COR-L47 (cell line): Measurements from ENCODE around the gene MAP4.

Experiments
- DNase-seq: peaks from one replicate; lab custom pipeline; 2025; lab: John Stamatoyannopoulos, UW

Gene MAP4

GRCh38 chr3:47964740-47965139 is 51.5 kb downstream of the MAP4 start:
- DNase-seq = no peak

- peak; percentile 8 for DNase-seq
Measured at GRCh38 chr3:47961815-47962606, 54.2 kb downstream of the MAP4 start.

DNA sequence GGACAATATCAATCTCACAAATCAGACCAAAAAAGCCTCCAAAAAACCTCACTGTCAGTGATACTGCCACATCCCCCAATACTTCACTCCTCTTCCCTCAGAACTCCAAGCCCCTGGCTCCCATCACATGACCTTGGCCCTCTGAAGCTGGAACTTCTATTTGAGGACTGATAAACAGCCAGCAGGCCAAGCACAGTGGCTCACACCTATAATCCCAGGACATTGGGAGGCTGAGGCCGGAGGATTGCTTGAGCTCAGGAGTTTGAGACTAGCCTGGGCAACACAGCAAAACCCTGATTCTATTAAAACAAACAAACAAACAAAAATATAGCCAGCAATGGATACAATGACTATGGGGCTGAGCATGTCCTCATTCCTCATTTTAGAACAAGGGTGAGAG is 55.2 kb downstream of the MAP4 start:
- no peak for DNase-seq

GRCh38 chr3:47956521-47956920 is 59.7 kb downstream of the MAP4 start:
- no peak for DNase-seq

- DNase-seq = no peak
Measured at GRCh38 chr3:47954567-47954966, 61.6 kb downstream of the MAP4 start.

DNA sequence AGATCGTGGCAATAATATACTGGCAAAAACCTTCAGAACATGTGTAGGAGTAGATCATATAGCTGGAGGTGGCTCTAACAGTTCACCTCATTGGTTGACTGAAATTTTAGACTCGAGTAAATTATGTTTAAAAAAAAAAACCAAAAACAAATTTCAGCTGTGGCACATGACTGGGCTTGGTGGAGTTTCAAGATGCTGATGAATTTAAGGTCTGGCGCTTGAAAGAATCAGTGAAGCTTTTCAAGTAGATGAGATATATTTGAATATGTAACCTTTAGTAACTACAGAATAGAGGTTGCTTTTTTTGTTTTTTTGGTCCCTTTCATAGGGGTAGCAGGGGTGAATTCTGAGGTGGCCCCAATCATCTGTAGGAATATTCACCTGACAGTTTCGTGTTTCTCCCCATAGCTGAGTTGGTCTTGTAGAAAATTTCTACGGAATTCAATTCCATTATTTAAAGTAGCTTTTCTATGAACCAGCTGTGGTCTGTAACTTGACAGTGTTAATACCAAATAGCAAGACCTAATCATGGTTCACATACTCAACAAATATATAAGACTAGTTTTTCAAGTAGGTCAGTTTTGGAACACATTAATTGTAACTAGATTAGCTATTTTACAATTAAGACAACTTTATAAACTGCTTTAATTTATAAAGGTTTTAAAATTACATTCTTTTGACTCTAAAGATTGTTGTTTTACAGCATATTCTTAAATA is 65.6 kb downstream of the MAP4 start:
- no peak for DNase-seq

- DNase-seq = no peak
Measured at GRCh38 chr3:47949979-47950378, 66.2 kb downstream of the MAP4 start.

DNA sequence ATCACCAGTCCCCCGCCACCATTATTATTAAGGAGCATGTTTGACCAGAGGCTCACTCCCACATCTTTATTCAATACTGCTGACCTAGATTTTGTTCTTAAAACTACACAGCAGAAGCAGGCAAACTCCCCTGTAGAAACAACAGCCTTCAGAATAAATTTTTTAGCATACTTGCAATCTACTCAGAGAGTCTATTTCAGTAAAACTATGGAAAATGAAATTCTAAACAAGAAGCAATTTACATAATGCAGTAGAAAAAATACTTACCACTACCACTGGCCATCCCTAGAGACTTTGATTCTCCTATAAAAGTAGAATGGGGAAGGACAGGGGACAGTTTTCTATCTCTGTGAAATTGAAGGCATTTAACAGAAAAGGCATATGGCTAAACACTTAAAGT is 76.0 kb downstream of the MAP4 start:
- no peak for DNase-seq

GRCh38 chr3:47932421-47932820 is 83.8 kb downstream of the MAP4 start:
- DNase-seq = no peak

- no peak for DNase-seq
Measured at GRCh38 chr3:47930979-47931378, 85.2 kb downstream of the MAP4 start.

DNA sequence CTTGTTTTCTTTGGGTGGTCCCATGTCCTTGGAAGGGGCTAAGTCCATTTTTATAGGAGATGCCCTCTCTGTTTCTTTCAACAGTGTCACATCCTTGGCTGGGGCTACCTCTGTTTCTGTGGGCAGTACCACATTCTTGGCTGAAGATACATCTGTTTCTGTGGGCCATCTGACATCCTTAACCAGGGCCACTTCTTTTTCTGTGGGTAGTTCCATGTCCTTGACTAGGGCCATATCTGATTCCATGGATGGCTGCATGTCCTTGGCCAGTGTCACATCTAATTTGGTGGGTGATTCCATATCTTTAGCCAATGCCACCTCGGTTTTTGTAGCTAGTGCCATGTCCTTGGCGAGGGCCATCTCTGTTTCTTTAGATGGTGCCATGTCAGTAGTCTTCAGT is 99.5 kb downstream of the MAP4 start:
- DNase-seq = no peak

GRCh38 chr3:47916201-47916600 is 100.0 kb downstream of the MAP4 start:
- DNase-seq = no peak

DNA sequence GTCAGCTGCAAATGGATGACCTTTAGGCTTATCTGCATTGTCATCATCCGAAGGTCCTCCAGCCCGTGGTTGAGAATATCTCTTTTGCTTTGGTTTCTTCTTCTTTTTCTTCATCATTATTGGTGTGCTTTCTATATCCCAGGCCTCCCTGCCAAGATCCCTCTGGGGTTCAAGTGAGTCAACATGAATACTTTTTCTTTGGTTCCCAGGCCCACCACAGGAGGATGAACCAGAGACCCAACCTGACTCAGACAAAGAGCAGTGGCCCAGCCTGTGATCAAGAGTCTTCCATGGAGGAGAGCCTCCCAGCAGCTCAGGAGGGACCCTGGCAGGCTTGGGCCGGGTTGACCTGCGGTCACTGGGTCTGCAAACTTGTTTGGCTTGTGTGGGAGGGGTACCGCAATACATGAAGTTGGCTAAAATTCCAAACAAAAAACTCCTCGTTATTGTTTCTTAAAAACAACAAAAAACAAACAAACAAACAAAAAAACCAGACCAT is 104.2 kb downstream of the MAP4 start:
- no peak for DNase-seq

- no peak for DNase-seq
Measured at GRCh38 chr3:47910777-47911440, 105.3 kb downstream of the MAP4 start.

DNA sequence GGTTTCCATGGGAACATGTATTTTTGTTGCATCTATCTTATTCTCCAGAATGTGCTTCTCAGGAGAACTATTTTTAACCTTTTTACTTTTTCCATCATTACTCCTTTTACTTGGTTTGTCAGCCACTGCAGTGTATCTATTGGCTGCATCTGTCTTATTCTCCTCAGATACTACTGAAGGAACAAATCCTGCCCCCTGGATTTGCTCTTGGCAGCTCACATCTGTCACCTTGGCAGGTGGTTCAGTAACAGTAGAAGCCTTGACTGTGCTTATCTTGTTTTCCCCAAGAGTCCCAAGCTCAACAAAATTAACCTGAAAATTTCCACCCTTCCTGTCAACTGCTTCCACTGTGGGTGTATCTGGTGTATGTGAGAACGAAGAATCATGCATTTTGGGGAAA is 106.0 kb downstream of the MAP4 start:
- DNase-seq = no peak

- DNase-seq = no peak
Measured at GRCh38 chr3:47909607-47910006, 106.6 kb downstream of the MAP4 start.

DNA sequence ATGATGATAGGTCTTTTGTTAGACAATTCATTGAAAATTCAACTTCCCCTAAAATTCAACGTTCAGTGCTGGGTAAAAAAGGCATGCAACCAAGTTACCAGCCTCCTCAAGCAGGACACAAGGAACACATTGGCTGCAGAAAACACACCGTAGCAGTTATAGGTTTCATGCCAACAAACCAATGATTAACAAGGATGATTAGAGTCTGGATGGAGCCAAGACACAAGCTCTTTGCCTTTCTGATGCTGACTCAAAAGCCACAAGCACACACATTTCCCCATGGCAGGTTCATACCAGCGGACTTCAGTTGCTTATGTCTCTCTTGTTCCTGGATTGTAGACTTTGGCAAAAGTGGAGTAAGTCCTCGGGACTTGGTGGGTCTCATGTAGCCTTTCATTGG is 107.5 kb downstream of the MAP4 start:
- no peak for DNase-seq

GRCh38 chr3:47907784-47908183 is 108.4 kb downstream of the MAP4 start:
- no peak for DNase-seq

DNA sequence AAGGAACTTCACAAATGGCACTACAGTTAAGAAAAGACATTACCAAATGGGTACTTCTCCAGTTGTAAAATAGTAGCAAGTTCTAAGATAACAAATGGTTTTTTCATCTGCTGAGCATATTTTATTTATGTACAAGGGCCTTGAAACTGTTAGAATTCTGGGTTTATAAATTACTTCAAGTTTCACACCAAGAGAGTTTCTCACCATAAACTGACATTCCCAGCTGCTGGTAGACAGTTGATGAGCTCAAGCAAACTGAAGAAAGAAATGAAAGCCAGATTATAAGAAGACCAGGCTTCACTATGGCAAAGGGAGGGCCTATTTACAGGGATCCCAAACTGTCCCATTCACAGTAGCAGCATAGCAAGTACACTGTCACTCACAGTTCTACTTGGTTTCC is 113.5 kb downstream of the MAP4 start:
- DNase-seq = no peak

DNA sequence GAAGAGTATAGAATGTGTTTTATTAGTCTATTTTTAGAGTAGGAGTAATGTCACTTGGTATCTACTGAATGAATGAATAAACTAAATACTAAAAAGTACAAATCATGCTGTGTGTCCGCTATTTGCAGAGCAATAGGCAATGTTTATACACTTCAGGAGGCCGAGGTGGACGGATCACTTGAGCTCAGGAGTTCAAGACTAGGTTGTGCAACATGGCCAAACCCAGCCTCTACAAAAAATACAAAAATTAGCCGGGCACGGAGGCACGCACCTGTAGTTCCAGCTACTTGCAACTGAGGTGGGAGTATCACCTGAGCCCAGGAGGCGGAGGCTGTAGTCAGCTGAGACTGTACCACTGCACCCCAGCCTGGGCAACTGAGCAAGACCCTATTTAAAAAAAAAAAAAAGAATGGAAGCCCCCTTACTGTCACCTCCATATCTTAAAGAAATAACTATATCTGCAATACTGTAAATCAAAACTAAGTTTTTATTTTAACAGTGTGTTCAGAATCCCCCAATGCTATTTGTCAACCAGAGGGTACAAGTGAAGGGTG is 114.9 kb downstream of the MAP4 start:
- no peak for DNase-seq

DNA sequence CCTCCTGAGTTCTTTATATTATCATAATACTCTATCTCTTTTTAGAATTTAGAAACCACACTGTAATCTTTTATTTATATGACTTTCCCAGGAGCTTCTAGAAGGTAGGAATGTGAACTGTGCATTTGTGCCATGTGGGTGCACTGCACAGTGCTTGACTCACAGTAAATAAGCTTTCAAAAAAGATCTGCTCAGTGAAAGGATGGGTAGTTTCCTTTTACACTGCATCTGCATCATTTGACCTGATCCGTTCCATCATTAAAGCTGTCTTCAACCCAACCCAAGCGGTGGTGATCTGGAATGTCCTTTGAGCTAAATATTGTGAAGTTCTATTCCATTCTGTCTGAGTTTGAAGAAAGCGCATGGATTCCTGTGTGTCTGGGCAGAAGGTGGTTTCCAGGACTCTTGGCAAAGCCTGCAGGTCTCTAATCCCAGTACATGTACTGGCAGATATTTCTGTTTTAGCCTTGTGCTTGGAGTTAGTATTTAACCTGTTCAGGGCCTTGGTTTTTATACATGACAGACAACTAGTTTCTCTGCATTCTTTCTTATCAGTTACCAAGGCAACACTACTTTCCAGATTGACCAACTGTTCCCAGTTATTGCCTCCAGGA is 116.6 kb downstream of the MAP4 start:
- DNase-seq = no peak

- no peak for DNase-seq
Measured at GRCh38 chr3:47897954-47898353, 118.3 kb downstream of the MAP4 start.
